ENCODE results near the gene APOB. TPM values are rescaled to one million over a fixed set of nuclear protein-coding genes. Genes with fewer than 3 reads are reported as not detected.

The APOB gene
- total and polyA plus RNA-seq, 2 experiments from 2014 or later, result not detected

GRCh38 chr2:21057097-21057496 lies 13.2 kb upstream of the APOB start:
- no peak overlapping the region for H3K4me3 ChIP-seq
- no peaks in the 10 kb centered on the region for H3F3A ChIP-seq (ENCODE audit: insufficient read depth)
- no peaks in the 10 kb centered on the region for H3K9me2 ChIP-seq (ENCODE audit: insufficient read depth)
- no peak overlapping the region for H3K9ac ChIP-seq
- WGBS, 2 experiments (ENCODE audit: low coverage in 1 of 2, low lambda C conversion rate in 2 of 2, missing lambda C conversion rate in 2 of 2), result 22 to 23% methylated on average over 2 of the region's 2 CpGs
- no peaks in the 10 kb centered on the region for H3K36me3 ChIP-seq (ENCODE audit: low read depth)
- H4K20me1 ChIP-seq (ENCODE audit: insufficient read depth), result no peaks in the 10 kb centered on the region
- H3K4me2 ChIP-seq (ENCODE audit: unreplicated experiment), result no peak overlapping the region
- no peaks in the 10 kb centered on the region for H3K4me1 ChIP-seq (ENCODE audit: insufficient read depth)
- TF ChIP-seq EZH2 (IDR thresholded peaks at IDR 0.05; ENCODE audit: insufficient read depth, poor library complexity, severe bottlenecking) (no peak), EZH2phosphoT487 (IDR thresholded peaks at IDR 0.05; ENCODE audit: insufficient read depth, low read depth) (no peak)
- H3K27ac ChIP-seq, result no peak overlapping the region
- no peaks in the 10 kb centered on the region for H3K9me3 ChIP-seq (ENCODE audit: low read depth)
- no peaks in the 10 kb centered on the region for H3K27me3 ChIP-seq (replicated peaks; ENCODE audit: insufficient read depth)
- H2AFZ ChIP-seq, result no peak overlapping the region
- DNase-seq, result no peak
- no peaks in the 10 kb centered on the region for H3K79me2 ChIP-seq (ENCODE audit: insufficient read depth)
- in situ Hi-C loops (cut with MboI), result no loop called here

- Histone ChIP-seq H3K4me3 (no peak overlapping the region), H3K9me2 (ENCODE audit: insufficient read depth) (no peaks in the 10 kb centered on the region), H3K9ac (no peak overlapping the region), H3K36me3 (ENCODE audit: low read depth) (no peaks in the 10 kb centered on the region), H3F3A (ENCODE audit: insufficient read depth) (no peaks in the 10 kb centered on the region), H2AFZ (no peak overlapping the region), H3K27ac (no peak overlapping the region), H4K20me1 (ENCODE audit: insufficient read depth) (no peaks in the 10 kb centered on the region), H3K27me3 (replicated peaks; ENCODE audit: insufficient read depth) (no peaks in the 10 kb centered on the region), H3K4me2 (ENCODE audit: unreplicated experiment) (no peak overlapping the region), H3K9me3 (ENCODE audit: low read depth) (no peaks in the 10 kb centered on the region), H3K4me1 (ENCODE audit: insufficient read depth) (no peaks in the 10 kb centered on the region), H3K79me2 (ENCODE audit: insufficient read depth) (no peaks in the 10 kb centered on the region)
- no peak for DNase-seq
- TF ChIP-seq EZH2 (IDR thresholded peaks at IDR 0.05; ENCODE audit: insufficient read depth, poor library complexity, severe bottlenecking), result no peak
- no peak for TF ChIP-seq EZH2phosphoT487 (IDR thresholded peaks at IDR 0.05; ENCODE audit: insufficient read depth, low read depth)
- in situ Hi-C loops (cut with MboI), result no loop called here
- WGBS, 2 experiments (ENCODE audit: low coverage in 1 of 2, low lambda C conversion rate in 2 of 2, missing lambda C conversion rate in 2 of 2), result 47% methylated on average over 10 of the region's 10 CpGs
Observed at GRCh38 chr2:21055879-21056790, 12.3 kb upstream of the APOB start.

GRCh38 chr2:21055451-21055850 lies 11.6 kb upstream of the APOB start:
- no peak for DNase-seq
- no peaks in the 10 kb centered on the region for H3K27me3 ChIP-seq (replicated peaks; ENCODE audit: insufficient read depth)
- no peaks in the 10 kb centered on the region for H3K9me2 ChIP-seq (ENCODE audit: insufficient read depth)
- in situ Hi-C loops (cut with MboI), result no loop called here
- no peak for TF ChIP-seq EZH2phosphoT487 (IDR thresholded peaks at IDR 0.05; ENCODE audit: insufficient read depth, low read depth)
- TF ChIP-seq EZH2 (IDR thresholded peaks at IDR 0.05; ENCODE audit: insufficient read depth, poor library complexity, severe bottlenecking), result no peak
- no peak overlapping the region for H3K4me3 ChIP-seq
- H3K27ac ChIP-seq, result no peak overlapping the region
- no peak overlapping the region for H3K9ac ChIP-seq
- no peaks in the 10 kb centered on the region for H3K9me3 ChIP-seq (ENCODE audit: low read depth)
- no peaks in the 10 kb centered on the region for H4K20me1 ChIP-seq (ENCODE audit: insufficient read depth)
- H3F3A ChIP-seq (ENCODE audit: insufficient read depth), result no peaks in the 10 kb centered on the region
- no peaks in the 10 kb centered on the region for H3K4me1 ChIP-seq (ENCODE audit: insufficient read depth)
- no peaks in the 10 kb centered on the region for H3K79me2 ChIP-seq (ENCODE audit: insufficient read depth)
- WGBS, 2 experiments (ENCODE audit: low coverage in 1 of 2, low lambda C conversion rate in 2 of 2, missing lambda C conversion rate in 2 of 2), result 17 to 19% methylated on average over 3 of the region's 3 CpGs
- H3K4me2 ChIP-seq (ENCODE audit: unreplicated experiment), result no peak overlapping the region
- no peak overlapping the region for H2AFZ ChIP-seq
- H3K36me3 ChIP-seq (ENCODE audit: low read depth), result no peaks in the 10 kb centered on the region

- H3K4me1 ChIP-seq (ENCODE audit: insufficient read depth), result no peaks in the 10 kb centered on the region
- no peak overlapping the region for H3K9ac ChIP-seq
- 53 to 57% methylated on average over 5 to 6 of the region's 6 CpGs for WGBS, 2 experiments (ENCODE audit: low coverage in 1 of 2, low lambda C conversion rate in 2 of 2, missing lambda C conversion rate in 2 of 2)
- H3K79me2 ChIP-seq (ENCODE audit: insufficient read depth), result no peaks in the 10 kb centered on the region
- no peak for TF ChIP-seq EZH2phosphoT487 (IDR thresholded peaks at IDR 0.05; ENCODE audit: insufficient read depth, low read depth)
- TF ChIP-seq EZH2 (IDR thresholded peaks at IDR 0.05; ENCODE audit: insufficient read depth, poor library complexity, severe bottlenecking), result no peak
- H3K4me3 ChIP-seq, result no peak overlapping the region
- H3K9me2 ChIP-seq (ENCODE audit: insufficient read depth), result no peaks in the 10 kb centered on the region
- no peaks in the 10 kb centered on the region for H3K9me3 ChIP-seq (ENCODE audit: low read depth)
- H4K20me1 ChIP-seq (ENCODE audit: insufficient read depth), result no peaks in the 10 kb centered on the region
- no peaks in the 10 kb centered on the region for H3F3A ChIP-seq (ENCODE audit: insufficient read depth)
- in situ Hi-C loops (cut with MboI), result no loop called here
- H3K36me3 ChIP-seq (ENCODE audit: low read depth), result no peaks in the 10 kb centered on the region
- H3K27ac ChIP-seq, result no peak overlapping the region
- no peak overlapping the region for H3K4me2 ChIP-seq (ENCODE audit: unreplicated experiment)
- H2AFZ ChIP-seq, result no peak overlapping the region
- no peaks in the 10 kb centered on the region for H3K27me3 ChIP-seq (replicated peaks; ENCODE audit: insufficient read depth)
- DNase-seq, result no peak
Observed at GRCh38 chr2:21054011-21054410, 10.1 kb upstream of the APOB start.
